GM12875 (cell line): ENCODE data around the gene CPM.

ENCODE experiments used
- H3K4me3 ChIP-seq: one replicate; pipeline ENCODE4 v1.5.1; 2011; ENCODE audit warnings: low read depth, low read length, control low read depth
- TF ChIP-seq, protein P1 (sequence below): IDR thresholded peaks from 2 replicates; pipeline ENCODE4 v1.5.1; 2011; ENCODE audit warnings: low read depth, mild to moderate bottlenecking, control low read depth, inconsistent platforms, low read length, moderate library complexity, borderline replicate concordance; ENCODE audit not compliant: insufficient read depth

The CPM gene

DNA sequence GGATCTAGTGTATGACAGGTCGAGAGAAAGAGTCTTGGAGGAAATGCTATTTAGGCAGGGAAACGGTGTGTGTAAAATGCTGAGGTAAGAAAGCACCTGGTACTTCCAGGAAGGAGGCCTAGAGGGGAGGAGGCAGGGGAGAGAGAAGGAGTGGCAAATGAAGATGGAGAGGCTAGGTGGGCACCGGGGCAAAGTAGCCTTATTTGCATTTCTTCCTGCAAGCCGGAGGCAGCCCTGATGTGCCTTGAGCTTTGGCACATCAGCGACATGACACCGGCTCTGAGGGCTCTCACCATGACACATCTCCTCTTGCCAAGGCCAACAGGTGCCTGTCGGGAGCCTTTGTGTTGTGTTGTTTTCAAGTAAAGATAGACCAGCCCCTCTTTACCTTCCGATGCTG is 61.6 kb downstream of the CPM start:
- H3K4me3 ChIP-seq: no peak overlapping the region
- TF ChIP-seq, protein P1, sequence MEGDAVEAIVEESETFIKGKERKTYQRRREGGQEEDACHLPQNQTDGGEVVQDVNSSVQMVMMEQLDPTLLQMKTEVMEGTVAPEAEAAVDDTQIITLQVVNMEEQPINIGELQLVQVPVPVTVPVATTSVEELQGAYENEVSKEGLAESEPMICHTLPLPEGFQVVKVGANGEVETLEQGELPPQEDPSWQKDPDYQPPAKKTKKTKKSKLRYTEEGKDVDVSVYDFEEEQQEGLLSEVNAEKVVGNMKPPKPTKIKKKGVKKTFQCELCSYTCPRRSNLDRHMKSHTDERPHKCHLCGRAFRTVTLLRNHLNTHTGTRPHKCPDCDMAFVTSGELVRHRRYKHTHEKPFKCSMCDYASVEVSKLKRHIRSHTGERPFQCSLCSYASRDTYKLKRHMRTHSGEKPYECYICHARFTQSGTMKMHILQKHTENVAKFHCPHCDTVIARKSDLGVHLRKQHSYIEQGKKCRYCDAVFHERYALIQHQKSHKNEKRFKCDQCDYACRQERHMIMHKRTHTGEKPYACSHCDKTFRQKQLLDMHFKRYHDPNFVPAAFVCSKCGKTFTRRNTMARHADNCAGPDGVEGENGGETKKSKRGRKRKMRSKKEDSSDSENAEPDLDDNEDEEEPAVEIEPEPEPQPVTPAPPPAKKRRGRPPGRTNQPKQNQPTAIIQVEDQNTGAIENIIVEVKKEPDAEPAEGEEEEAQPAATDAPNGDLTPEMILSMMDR: no peak

DNA sequence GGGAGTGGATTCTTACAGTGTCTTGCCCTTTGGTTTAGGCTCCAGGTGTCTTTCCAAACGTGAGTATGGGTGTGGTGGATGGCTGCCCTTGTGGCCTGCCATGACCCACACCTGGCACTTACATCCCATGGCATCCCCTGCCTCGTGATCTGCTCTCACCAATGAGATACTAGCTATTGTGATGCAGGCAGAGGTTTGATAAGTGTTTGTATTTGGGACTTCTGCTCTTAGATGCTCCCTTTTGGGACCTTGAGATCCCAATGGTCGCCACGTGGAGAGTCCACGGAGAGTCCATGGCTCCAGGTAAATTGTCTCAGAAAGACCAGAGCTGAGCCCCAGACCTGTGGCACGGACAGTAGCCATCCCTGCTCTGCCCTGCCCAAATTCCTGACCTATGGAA is 62.5 kb downstream of the CPM start:
- no peak overlapping the region for H3K4me3 ChIP-seq

DNA sequence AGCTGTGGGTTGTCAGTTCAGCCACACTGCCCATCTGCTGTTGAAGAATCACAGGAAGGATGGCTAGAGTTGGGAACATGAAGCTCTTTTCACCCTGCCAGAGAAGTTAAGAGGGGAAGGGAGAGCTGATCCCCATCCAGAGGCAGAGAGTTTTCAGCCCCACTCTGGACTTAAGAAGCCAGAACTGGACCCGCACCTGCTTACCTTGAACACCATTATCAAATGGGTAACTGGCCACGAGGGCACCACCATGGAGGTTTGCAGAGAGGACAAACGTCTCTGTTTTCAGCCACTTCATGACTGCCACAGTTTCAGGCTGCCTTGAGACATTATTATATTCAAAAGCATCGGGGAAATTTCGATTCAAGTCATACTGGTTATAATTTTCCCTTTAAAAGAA is 63.0 kb downstream of the CPM start:
- no peak overlapping the region for H3K4me3 ChIP-seq
- TF ChIP-seq, protein P1: no peak

More for the DNA sequence above, 62.5 kb downstream of the CPM start:
- TF ChIP-seq, protein P1: no peak

DNA sequence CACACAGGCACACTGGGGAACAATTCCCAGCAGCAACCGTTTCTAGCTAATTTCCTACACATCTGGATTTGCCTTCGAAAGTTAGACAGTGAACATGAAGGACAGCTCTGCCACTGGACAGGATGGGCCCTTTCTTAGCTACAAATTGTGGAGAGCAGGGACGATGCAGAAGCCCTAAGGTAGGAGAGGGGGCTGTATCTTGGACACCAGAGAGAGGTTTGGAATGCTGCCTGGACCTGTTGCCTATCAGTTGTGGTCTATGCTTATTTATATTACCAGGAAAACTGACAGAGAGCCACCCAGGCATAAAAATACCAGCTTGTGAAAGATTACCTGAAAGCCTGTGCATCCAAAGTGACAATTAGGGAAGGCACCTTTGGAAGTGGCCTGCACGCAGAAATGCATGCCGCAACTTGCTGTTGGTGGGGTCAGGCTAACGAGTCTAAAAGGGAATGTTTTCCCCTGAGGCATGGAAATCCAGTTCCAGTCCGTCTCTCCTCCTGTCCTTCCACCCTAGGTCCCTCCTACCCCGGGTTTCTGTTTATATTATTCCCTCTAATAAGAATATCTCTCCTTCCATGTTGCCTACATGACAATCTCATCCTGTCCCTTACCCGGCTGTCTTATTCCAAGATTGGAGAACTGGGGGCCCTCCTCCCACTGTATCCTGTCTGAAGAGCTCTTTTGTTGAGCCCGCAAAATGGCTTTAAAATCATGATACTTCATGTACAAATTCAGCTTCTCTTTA is 64.8 kb downstream of the CPM start:
- no peak overlapping the region for H3K4me3 ChIP-seq

DNA sequence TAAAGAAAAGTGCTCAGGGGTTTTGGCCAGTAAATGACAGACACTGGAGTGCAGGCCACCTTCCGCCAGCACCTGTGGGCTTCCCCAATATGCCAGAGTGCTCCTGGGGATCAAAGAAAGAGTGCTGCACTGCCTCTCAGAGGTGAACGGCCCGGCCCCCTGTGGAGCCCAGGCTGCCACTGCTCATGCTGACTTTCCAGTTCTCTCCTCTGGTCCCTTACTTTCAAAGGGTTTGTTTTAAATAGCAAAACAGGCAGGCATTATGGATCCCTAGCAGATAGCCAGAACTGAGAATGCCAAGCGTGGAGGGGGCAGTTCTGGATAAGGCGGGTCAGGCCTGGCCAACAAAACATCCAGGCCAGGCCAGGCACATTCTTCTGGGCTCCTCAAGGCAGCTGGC is 65.4 kb downstream of the CPM start:
- no peak overlapping the region for H3K4me3 ChIP-seq
- TF ChIP-seq, protein P1: no peak

More for the DNA sequence above, 64.8 kb downstream of the CPM start:
- TF ChIP-seq, protein P1: no peak

DNA sequence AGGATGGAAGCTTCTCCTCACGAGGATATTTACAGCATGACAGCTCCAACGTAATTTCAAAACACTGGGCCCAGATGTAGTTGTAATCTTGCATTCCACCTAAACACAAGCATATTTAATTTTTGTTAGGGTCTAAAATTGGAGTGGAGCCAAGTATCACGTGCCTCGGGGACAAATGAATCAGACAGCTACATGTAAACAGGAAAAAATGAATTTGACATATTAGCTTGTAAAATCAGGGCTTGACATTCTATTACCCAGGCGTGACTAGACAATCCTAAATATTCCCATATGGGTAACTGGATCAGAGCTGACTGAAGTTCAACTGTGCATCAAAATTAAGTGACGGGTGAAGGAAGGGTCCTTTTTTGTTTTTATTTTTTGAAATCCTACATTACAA is 66.0 kb downstream of the CPM start:
- no peak overlapping the region for H3K4me3 ChIP-seq

More for the DNA sequence above, 66.0 kb downstream of the CPM start:
- TF ChIP-seq, protein P1: no peak
